Stimulated activated CD4-positive, alpha-beta T cell treated with anti-CD3 and anti-CD28 coated beads, TNF-alpha, amount 100 ng/mL, for 48 hours (primary cell): ENCODE results near the gene SMCHD1.
"Not testable (repeated sequence)": the region's sequence is repeated elsewhere in the genome, so short reads cannot be mapped to it uniquely, and the experiment has no call there.

ENCODE experiments used
- DNase-seq, 3 donors: peaks; one replicate each; pipeline ENCODE4 v3.0.0-alpha.2; 2020; ENCODE audit warnings: low read depth in 3 of 3

SMCHD1 gene

GRCh38 chr18:2814928-2815327 lies 159.4 kb downstream of the SMCHD1 start:
- DNase-seq, result no peak

GRCh38 chr18:2818281-2818680 lies 162.8 kb downstream of the SMCHD1 start:
- no peak for DNase-seq

DNA sequence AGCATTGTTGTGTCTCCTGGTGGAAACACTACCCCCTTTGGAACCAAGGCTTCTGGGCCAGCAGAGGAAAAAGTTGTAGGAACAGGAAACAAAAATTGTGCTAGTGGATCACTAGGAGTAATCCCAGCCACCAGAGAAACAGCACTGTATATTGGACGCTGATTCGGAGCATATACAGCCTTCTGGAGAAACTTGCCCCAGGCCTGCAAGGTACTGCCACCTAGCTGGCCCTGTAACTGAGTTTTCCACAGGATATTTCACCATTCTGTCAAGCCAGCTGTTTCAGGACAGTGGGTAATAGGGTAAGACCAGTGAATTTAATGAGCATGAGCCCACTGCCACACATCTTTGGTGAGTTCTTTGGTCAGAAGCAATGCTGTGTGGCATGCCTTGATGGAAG lies 166.2 kb downstream of the SMCHD1 start:
- no peak for DNase-seq

GRCh38 chr18:2822213-2822921 lies 166.8 kb downstream of the SMCHD1 start:
- DNase-seq, result no peak

DNA sequence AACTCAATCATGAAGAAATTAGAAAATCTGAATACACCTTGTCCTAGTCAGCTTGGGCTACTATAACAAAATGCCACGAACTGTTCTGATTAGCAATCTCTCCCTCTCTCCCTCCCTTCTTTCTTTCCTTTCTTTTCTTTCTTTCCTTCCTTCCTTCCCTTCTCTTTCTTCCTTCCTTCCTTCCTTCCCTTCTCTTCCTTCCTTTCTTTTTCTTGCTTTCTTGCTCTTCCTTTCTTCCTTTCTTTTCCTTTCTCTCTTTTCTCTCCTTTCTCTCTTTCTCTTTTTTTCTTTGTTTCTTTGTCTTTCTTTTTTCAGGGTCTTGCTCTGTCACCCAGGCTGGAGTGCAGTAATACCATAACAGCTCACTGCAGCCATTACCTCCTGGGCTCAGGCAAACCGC lies 167.7 kb downstream of the SMCHD1 start:
- no peak for DNase-seq

- no peak for DNase-seq
Measured at GRCh38 chr18:2823966-2824365, 168.4 kb downstream of the SMCHD1 start.

DNA sequence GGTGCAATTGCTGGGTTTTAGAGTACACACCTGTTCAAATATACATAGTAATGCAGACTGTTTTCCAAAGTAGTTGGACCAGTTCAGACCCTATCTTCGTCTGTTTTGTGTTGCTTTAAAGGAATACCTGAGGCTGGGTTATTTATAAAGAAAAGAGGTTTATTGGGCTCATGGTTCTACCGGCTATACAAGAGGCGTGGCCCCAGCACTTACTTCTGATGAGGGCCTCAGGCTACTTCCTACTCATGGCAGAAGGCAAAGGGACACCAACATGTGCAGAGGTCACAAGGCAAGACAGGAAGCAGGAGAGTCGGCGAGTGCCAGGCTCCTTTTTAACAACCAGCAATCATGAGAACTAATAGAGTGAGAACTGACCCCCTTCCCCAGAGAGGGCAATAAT lies 169.3 kb downstream of the SMCHD1 start:
- DNase-seq, result no peak

DNA sequence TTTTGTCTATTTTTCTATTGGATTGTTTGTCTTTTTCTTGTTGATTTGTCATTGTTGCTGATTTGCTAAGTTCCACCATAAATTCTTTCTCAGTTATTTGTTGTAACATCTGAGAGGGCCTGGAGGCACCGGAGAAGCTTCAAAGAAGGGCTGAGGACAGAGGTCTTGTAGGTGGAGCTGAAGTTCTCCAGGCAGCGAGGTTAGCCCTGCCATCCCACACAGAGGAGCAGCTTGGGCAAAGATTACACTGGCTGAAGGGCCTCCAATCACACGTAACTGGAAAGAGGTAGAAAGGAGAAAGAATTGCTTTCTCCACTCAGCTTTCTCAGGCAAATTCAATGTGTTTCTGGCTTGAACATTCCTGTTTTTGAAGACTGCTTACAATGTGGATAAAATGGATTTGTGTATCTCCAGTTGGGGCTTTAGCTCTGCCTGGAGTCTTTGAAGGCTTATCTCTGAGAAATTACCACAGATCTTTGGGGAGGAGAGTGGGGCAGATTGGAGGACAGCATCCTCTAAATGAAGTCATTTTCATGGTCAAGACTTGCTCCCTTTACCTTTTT lies 170.2 kb downstream of the SMCHD1 start:
- DNase-seq, result no peak

DNA sequence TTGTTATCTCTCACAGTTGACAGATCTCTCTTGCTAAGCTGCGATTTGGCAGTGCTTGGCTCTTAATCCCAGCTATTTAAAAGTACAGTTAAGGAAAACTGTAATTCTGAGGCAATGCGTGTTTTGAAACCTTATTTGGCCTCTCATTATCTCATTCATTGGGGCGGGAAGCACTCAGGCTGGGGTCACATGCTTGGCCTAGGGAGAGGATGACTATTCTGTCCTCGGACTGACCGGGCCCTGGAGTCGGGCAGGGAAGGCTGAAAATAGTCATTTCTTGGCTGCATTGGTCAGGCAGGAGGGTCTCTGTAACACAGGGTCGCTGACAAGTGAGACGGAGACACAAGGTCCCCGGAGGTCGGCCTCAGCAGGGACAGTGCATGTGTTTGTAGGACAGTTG lies 171.1 kb downstream of the SMCHD1 start:
- DNase-seq, result no peak

DNA sequence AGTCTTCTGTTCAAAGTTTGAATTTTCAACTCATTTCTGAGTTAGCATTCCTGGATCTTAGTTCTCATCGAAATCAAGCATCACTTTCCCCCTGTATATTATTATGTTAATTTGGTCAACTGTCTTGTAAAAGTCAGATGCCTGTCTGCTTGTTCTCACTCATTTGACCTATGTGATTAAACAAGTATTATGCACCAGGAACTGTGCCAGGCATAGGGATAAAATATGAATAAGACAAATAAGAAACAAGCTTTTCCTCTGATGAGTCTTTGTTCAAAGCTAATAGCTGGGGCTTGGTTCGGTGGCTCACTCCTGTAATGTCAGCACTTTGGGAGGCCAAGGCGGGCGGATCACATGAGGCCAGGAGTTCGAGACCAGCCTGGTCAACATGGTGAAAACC lies 171.5 kb downstream of the SMCHD1 start:
- DNase-seq, result no peak

DNA sequence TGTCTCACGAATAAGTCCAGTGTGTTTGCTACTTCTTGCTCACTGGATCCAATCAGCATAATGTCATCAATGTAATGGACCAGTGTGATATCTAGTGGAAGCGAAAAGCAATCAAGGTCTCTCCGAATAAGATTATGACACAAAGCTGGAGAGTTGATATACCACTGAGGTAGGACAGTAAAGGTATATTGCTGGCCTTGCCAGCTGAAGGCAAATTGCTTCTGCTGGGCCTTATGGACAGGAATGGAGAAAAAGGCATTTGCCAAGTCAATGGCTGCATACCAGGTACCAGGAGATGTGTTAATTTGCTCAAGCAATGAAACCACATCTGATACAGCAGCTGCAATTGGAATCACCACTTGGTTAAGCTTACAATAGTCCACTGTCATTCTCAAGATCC lies 180.6 kb downstream of the SMCHD1 start:
- not testable (repeated sequence) for DNase-seq

DNA sequence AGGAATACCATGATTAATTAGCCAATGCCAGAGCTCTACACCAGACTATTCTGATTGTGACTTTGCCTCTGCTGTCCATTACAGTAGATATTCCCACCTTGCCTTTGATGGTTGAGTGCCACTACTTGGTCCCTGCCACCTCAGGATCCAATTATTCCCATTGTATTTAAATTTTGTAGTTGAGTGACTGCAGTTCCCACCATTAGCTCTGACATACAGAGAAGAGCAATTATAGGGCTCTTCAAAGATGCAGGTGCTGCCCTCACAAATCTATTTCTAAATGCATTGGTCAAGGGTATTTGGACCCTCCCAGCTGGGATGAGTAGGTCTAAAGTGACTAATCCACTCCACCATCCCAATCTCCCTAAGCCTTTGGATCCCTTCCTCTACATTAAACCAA lies 181.8 kb downstream of the SMCHD1 start:
- DNase-seq, result not testable (repeated sequence)

- DNase-seq, result no peak
Measured at GRCh38 chr18:2839202-2839601, 183.7 kb downstream of the SMCHD1 start.

- DNase-seq, result no peak
Measured at GRCh38 chr18:2840521-2840920, 185.0 kb downstream of the SMCHD1 start.

GRCh38 chr18:2843146-2843545 lies 187.6 kb downstream of the SMCHD1 start:
- no peak for DNase-seq

- no peak for DNase-seq
Measured at GRCh38 chr18:2845172-2845571, 189.6 kb downstream of the SMCHD1 start.

DNA sequence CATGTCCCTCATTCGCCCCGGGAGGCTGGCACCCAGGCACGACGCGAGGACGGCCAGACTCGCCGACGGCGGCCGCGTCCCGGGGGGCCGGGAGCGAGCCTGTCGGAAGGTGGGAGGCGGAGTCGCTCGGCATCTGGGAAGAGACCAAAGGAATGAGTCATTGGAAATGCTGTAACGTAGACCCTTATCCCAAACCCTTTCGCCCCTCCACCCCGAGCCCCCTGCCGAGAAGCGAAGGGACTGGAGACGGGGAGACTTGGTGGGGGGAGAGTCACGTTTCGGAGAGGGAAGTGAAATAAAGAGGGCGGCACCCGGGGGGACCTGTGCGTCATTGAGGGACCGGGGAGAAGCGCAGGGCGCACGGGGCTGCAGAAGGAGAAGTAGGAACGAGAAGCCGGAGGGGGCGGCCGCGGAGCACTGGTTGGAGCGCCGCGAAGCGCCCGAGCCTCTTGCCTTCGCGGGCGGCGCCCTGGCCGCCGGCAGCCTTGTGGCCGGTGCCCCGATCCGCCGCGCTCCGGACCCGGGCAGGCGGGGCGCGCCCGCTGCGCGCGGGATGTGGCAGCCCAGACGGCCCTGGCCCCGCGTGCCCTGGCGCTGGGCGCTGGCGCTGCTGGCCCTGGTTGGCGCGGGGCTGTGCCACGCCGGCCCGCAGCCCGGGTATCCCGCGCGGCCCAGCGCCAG lies 191.2 kb downstream of the SMCHD1 start, which contains the start of gene EMILIN2:
TSS of gene EMILIN2 (plus strand) at position 371 of the 681 bp plus-strand sequence. CDS start at position 554, 183 bp downstream.
- peak in 1 of 3 donors; percentile 28 for DNase-seq

- DNase-seq, result no peak
Measured at GRCh38 chr18:2847317-2848246, 192.1 kb downstream of the SMCHD1 start.

GRCh38 chr18:2848247-2849246 lies 193.0 kb downstream of the SMCHD1 start:
- no peak for DNase-seq

- DNase-seq, result no peak
Measured at GRCh38 chr18:2850816-2851215, 195.3 kb downstream of the SMCHD1 start.

- no peak for DNase-seq
Measured at GRCh38 chr18:2851771-2852170, 196.2 kb downstream of the SMCHD1 start.
